Lung (tissue), 12 donors: ENCODE results near the gene PLEKHH1. TPM values are rescaled to one million over a fixed set of nuclear protein-coding genes. Genes with fewer than 3 reads are reported as not detected.
A peak's percentile ranks its signal among the peaks of the same experiment; 100 is the strongest.

Experiments used
- ATAC-seq: fragments of 200-7000 bp; cut with Tn5 transposase; one replicate; pipeline ENCODE4 v1.9.1; 2020; ENCODE audit warnings: moderate number of reproducible peaks; ENCODE audit not compliant: insufficient read depth, low FRiP score
- DNase-seq, 3 donors: peaks; one replicate each; pipeline ENCODE4 v3.0.0-alpha.2; 2013 to 2017
- H3K27ac ChIP-seq, 2 donors: one replicate each; pipeline ENCODE4 v1.5.1; 2013; ENCODE audit warnings: mild to moderate bottlenecking in 2 of 2, moderate library complexity in 2 of 2, control low read depth in 1 of 2, inconsistent platforms in 1 of 2, low read depth in 1 of 2, low read length in 1 of 2
- H3K27me3 ChIP-seq, 3 donors: one replicate each; pipeline ENCODE4 v1.5.1; 2013; ENCODE audit warnings: low read length in 2 of 3; ENCODE audit not compliant: control insufficient read depth in 3 of 3, insufficient read depth in 3 of 3
- H3K36me3 ChIP-seq, 4 donors: one replicate each; pipeline ENCODE4 v1.5.1; 2013; ENCODE audit warnings: low read length in 4 of 4, mild to moderate bottlenecking in 1 of 4, moderate library complexity in 1 of 4; ENCODE audit not compliant: control insufficient read depth in 4 of 4, insufficient read depth in 4 of 4
- H3K4me1 ChIP-seq, 5 donors: one replicate each; pipeline ENCODE4 v1.5.1; 2013; ENCODE audit warnings: low read length in 5 of 5, mild to moderate bottlenecking in 2 of 5, moderate library complexity in 1 of 5; ENCODE audit not compliant: control insufficient read depth in 5 of 5, insufficient read depth in 5 of 5
- H3K4me3 ChIP-seq: one replicate; pipeline ENCODE4 v1.5.1; 2013; ENCODE audit warnings: mild to moderate bottlenecking, control low read depth, moderate library complexity
- H3K9ac ChIP-seq, 2 donors: one replicate each; pipeline ENCODE4 v1.5.1; 2013; ENCODE audit warnings: low read length in 2 of 2, control low read depth in 1 of 2; ENCODE audit not compliant: insufficient read depth in 1 of 2
- H3K9me3 ChIP-seq, 4 donors: one replicate each; pipeline ENCODE4 v1.5.1; 2013; ENCODE audit warnings: low read length in 3 of 4, mild to moderate bottlenecking in 1 of 4, moderate library complexity in 1 of 4; ENCODE audit not compliant: control insufficient read depth in 4 of 4, insufficient read depth in 3 of 4
- CTCF ChIP-seq: IDR thresholded peaks from 2 replicates; pipeline ENCODE4 v1.5.1; 2012; ENCODE audit warnings: mild to moderate bottlenecking; ENCODE audit errors: control extremely low read depth, extremely low read depth
- WGBS, 2 donors: extraction: QIAGEN DNeasy Blood & Tissue Kit; methylation state at CpG; one replicate each; pipeline ENCODE4 v1.1.7; 2013; 5-methylcytosine and 5-hydroxymethylcytosine counted together
- polyA plus RNA-seq, 2 donors: library from polyadenylated mRNA; stranded (reverse); fragments of 200-250 nt; gene quantifications; one replicate each; pipeline ENCODE4 v1.2.1, GENCODE V29; 2013
- total RNA-seq, 2 donors: library from RNA; depleted of rRNA in 1 of 2; stranded (reverse); fragments of >200 nt in 1 of 2; gene quantifications; one replicate each; pipeline ENCODE4 v1.2.1, GENCODE V29; 2014 to 2021
- donor health status: control.
- donor health status: control.
- donor health status: Bipolar disorder and iron deficiency.
- donor health status: healthy.
- donor health status: DM: yes; HTN: yes; CAD: no.

The PLEKHH1 gene
- total and polyA plus RNA-seq, 4 donors: 0.80 to 9.3 (median 2.9) TPM

- H3K4me1 ChIP-seq: no peaks in the 10 kb centered on the region
- DNase-seq: peak in 1 of 3 donors; percentile 16
- no peaks in the 10 kb centered on the region for H3K9me3 ChIP-seq
- peaks cover 0 to 1% (median 0%) of the 10 kb centered on the region in 4 donors for H3K36me3 ChIP-seq
- no peak for TF ChIP-seq CTCF
- no peak for ATAC-seq
- H3K27ac ChIP-seq: no peak overlapping the region
- H3K4me3 ChIP-seq: no peak overlapping the region
- WGBS, 2 donors: 87 to 93% methylated on average over 16 of the region's 16 CpGs
- H3K27me3 ChIP-seq: no peaks in the 10 kb centered on the region
- no peak overlapping the region for H3K9ac ChIP-seq
Observed at GRCh38 chr14:67577909-67578749, 45.0 kb downstream of the PLEKHH1 start.

DNA sequence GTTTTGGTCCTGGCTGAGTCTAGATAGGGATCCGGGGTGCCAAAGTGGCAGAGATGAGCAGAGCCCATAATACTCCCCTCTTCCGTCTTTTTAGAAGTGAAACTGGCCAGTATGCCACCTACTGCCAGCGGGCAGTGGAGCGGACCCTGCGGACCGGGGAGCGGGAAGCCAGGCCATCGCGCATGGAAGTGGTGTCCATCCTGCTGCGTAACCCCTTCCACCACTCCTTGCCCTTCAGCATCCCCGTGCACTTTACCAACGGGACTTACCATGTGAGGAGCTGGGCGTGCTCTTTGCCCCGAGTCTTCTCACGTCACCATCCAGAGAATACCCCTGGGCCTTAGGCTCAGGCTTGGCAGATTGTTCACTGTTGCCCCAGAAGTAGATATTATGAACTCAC is 46.0 kb downstream of the PLEKHH1 start:
- TF ChIP-seq CTCF: no peak
- Histone ChIP-seq H3K27ac (no peak overlapping the region), H3K27me3 (no peaks in the 10 kb centered on the region), H3K36me3 (peaks cover 0 to 1% (median 0%) of the 10 kb centered on the region in 4 donors), H3K4me1 (no peaks in the 10 kb centered on the region), H3K9me3 (no peaks in the 10 kb centered on the region), H3K9ac (no peak overlapping the region), H3K4me3 (no peak overlapping the region)
- ATAC-seq (no peak), DNase-seq (no peak)
- 79 to 84% methylated on average over 15 of the region's 15 CpGs for WGBS, 2 donors

GRCh38 chr14:67579636-67580035 is 46.5 kb downstream of the PLEKHH1 start:
- Histone ChIP-seq H3K27ac (no peak overlapping the region), H3K9me3 (no peaks in the 10 kb centered on the region), H3K9ac (no peak overlapping the region), H3K27me3 (no peaks in the 10 kb centered on the region), H3K4me3 (no peak overlapping the region), H3K4me1 (no peaks in the 10 kb centered on the region), H3K36me3 (peaks cover 0 to 1% (median 0%) of the 10 kb centered on the region in 4 donors)
- ATAC-seq (no peak), DNase-seq (no peak)
- TF ChIP-seq CTCF: no peak
- 93% methylated on average over 7 of the region's 7 CpGs for WGBS, 2 donors
